Measurements from ENCODE around the gene SCCPDH.
A peak's percentile ranks its signal among the peaks of the same experiment; 100 is the strongest.

Gene SCCPDH

DNA sequence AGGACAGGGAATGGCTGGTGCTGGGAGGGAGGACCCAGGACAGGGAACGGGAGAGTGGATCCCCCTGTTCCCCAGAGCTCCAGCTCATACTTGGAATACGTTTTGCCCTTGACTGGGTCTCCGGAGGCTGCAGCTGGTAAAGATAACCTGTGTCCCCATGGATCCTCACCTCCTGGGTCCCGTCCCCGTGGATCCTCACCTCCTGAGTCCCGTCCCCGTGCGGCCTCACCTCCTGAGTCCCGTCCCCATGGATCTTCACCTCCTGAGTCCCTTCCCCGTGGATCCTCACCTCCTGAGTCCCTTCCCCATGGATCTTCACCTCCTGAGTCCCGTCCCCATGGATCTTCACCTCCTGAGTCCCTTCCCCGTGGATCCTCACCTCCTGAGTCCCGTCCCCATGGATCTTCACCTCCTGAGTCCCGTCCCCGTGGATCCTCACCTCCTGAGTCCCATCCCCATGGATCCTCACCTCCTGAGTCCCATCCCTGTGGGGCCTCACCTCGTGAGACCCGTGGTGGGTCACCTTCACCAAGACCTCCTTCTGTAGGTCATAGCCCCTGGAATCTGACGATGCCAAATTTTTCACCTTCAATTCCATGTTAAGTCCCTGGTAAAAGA is 61.4 kb downstream of the SCCPDH start:
- peak in 1 of 4 experiments; percentile 35 for DNase-seq

DNA sequence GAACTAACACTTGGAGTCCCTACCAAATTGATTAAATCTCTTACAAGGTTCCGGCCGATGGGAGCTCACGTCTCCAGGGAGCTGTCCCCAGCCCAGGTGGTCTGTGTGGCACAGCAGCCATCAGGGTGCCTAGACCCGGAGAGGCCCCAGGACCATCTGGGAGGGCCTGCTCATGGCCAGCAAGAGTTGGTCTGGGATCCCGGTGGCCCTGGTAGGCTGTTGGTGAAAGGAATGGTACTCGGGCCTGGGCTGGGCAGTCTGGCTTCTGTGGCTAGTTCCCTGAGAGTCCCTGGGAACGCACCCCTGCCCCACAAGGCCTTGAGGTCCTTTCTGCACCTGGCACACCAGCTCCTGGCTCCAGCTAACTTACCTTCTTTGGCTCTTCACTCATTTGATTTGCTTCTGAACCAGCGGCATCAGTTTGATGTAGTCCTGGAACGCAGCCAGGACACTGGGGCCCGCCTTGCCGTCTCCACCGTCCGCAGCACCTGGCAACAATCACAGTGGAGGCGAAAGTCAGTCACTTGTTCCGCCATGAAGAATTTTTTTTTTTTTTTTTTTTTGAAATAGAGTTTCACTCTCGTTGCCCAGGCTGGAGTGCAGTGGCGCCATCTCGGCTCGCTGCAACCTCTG is 62.5 kb downstream of the SCCPDH start:
- DNase-seq, result no peak

DNA sequence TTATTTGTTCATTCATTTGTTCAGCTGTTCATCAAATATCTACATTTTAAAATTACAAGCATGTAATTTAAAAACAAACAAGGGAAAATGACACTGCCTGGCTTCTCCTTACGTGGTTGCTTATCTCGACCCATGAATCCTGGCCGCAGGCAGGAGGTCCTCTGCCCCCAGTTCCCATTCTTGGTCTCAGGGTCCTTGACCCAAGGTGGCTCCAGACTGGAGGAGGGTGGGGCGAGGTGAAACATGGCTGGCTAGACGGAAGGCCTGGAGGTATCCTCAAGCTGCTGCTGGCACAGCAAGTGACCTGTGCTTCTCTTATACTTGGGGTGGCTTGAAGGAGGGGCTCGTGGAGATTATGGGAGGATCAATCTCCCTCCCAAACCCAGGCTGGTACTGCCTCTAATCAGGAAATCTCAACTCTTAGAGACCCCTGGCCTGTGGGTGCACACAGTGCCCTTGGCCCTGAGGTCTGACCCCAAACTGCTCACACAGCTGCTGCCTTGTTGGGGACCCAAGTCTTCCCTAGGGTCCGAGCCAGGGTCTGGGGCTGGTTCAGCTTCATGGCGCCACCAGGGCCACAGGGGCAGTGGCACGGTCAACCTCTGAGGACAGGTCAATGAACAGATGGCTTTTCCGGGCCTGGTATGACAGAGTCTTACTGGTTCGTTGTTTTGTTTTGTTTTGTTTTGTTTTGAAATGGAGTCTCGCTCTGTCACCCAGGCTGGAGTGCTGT is 63.7 kb downstream of the SCCPDH start:
- no peak for DNase-seq

DNA sequence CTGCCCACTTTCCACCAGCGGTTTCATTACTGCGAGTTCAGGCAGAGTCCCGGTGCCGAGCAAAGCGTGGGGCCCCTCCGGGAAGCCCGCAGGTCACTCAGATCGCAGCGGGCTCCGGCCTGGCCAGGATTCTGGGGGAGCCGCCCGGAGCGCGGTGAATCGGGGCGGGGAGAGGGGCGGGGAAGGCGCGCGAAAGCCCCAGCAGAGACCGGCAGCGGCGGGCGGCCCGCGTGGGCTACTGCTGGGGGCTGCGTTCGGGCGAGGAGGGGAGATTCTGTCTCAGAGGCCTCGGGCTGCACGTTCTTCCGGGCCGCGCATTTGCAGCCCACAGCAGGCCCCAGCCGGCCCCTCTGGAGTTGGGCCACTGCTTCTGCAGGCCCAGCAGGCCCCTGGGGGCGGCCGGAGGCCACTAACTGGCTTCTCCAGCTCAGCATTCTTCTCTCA is 64.7 kb downstream of the SCCPDH start:
- peak in 2 of 4 experiments; percentile 8 to 20 for DNase-seq

DNA sequence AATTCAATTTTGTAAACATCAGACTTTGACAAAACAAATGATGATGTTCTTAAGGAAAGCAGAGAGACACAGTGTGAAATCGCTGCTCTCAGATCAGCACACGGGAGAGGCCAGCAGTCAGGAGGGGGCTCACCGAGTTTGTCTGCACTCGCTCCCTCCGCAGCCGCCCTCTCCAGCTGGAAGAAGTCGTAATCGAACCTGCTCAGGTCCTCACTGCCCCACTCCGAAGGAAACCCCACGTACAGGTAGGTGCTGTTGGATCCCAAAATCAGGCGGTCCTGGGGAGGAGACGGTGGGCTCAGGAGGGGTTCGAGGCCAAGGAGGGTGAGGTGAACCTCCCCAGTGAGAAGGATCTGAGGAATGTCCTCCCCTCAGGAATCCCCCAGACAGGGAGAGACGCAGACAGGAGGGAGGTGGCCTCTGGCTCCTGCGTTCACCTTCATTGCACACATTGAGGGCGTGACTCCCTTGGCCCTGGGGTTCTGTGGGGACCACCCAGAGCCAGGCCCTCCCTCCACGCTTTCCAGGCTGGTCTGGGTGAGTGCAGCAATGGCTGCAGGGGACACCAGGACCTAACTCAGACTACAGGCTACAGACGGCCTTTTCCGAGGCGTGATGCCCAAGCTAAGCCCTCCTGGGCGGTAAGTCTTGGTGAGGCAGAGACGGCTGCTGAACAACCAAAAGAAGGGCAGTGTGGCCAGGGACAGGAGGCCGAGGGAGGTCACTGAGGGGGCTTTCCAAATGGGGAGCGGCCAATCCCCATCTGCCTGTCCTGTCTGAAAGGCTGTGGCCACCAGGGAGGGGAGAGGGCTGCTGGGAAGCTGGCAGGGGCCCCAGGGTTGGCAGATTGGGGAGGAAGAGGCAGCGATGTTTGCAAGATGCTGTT is 65.5 kb downstream of the SCCPDH start:
- DNase-seq, result no peak

DNA sequence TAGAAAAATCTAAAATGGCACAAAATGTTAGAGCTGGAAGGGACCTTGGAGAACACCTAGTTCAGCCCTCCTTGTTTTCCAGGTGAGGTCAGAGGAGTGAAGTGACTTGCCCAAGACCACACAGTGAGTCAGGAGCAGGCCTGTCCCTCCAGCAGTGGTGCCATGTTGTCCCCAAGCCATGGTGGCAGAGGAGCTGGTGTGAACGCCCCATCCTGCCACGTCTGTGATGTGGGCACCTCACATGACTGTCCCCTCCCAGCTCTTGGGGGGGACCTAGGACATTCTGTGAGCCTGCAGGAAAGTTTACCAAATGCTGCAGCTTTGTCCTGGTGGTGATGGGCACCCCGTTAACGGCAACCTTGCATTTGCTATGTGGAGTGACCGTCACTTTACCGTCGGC is 66.2 kb downstream of the SCCPDH start:
- no peak for DNase-seq

DNA sequence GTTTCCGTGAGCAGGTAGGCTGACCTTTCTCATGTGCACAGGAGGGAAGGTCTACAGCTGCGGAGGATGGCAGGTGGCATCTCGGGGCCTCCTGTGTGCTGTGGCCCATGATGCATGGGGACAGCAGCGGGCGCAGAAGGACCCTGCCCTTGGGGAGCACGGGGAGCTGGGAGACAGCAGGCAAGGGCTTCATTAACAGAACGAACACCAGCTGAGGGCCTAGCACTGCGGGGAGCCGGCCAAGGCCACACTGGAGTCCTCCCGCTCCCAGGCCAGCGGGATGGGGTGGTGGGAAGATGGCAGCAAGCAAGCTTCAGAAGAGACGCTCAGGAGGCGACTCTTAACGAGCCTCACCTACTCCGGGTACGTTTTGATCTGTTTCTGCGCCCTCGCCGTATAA is 66.6 kb downstream of the SCCPDH start:
- DNase-seq, result no peak

DNA sequence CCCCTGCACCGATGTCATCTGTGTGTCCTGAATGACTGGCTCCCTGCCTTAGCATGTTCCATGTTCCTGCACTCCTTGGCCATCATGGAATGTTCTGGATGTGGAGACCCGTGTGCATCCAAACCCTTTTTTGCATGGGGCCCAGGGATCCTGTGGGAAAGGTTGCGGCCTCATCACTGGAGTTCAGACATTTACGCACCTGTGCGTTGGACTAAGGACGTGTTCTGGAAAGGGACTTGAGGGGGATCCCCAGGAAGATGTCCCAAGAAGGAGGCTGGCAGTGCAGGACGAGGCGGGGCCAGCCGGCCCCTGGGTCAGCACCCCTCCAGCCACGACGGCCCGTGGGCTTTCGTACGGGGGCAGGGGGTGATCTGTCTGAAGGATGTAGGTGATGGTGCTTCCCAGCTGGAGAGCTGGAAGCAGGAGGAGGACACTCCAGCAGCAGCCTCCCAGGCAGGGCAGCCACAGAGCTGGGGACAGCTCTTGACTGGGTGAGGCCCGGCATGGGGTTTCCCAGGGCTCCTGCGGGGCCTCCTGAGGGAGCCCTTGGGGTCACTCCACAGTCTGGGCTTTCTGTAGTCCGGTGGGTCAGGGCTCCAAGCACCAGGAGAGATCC is 67.2 kb downstream of the SCCPDH start:
- DNase-seq, result no peak

DNA sequence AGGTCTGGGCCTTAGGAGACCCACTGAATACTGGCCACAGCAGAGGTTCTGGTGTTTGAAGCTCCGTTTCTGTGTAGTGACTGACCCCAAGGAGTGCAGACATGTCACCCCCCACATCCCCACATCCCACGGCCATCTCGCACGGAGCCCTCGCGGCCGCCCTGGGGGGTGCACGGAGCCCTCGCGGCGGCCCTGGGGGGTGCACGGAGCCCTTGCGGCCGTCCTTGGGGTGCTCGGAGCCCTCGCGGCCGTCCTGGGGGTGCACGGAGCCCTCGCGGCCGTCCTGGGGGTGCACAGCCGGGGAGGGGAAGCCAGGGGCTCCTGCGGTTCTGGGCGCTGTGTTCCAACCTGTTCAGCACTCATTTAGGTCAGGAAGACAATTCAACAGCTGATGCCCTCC is 68.4 kb downstream of the SCCPDH start:
- DNase-seq, result no peak

DNA sequence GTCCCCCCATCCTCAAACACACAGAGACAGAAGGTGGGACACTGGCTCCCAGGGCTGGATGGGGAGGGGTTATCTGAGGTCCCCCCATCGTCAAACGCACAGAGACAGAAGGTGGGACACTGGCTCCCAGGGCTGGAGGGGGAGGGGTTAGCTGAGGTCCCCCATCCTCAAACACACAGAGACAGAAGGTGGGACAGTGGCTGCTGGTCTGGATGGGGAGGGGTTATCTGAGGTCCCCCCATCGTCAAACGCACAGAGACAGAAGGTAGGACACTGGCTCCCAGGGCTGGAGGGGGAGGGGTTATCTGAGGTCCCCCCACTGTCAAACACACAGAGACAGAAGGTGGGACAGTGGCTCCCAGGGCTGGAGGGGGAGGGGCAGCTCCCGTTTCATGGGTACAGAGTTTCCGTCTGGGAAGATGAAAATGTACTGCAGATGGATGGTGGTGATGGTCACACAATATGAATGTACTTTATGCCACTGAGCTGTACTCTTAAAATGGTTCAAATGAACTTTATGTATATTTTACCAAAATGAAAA is 69.2 kb downstream of the SCCPDH start:
- no peak for DNase-seq

DNA sequence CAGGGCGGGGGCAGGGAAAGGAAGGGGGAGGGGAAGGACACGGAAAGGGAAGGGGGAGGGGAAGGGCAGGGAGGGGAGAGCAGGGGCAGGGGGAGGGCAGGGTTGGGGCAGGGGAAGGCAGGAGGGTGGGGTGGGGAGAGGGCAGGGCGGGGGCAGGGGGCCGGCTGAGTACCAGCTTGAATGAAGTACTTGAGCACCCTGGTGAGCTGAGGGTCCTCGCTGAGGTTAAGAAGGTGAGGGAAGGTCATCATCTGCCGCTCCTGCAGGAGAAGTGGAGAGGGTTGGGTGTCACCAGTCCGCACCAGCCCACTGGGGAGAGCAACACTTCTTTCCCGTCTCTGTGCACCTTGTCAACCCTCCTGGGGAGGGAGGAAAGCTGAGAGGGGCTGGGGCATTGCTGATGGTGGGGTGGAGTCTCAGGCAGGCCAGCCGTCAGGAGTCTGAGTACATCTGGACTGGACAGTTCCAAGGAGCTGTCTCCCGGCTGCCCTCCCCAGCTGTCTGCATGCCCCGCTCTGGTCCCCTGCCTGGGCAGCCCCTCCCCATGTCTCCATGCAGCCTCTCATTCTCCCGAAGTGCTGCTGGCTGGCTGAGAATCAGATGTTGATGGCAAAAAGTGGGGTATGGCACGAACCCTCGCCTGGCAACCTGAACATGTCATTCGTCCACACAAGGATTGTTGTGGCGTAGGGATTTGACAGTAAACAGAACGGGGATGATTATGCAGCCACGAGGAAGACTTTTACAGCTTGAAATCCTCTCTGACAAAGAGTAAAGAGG is 70.0 kb downstream of the SCCPDH start:
- DNase-seq, result no peak

DNA sequence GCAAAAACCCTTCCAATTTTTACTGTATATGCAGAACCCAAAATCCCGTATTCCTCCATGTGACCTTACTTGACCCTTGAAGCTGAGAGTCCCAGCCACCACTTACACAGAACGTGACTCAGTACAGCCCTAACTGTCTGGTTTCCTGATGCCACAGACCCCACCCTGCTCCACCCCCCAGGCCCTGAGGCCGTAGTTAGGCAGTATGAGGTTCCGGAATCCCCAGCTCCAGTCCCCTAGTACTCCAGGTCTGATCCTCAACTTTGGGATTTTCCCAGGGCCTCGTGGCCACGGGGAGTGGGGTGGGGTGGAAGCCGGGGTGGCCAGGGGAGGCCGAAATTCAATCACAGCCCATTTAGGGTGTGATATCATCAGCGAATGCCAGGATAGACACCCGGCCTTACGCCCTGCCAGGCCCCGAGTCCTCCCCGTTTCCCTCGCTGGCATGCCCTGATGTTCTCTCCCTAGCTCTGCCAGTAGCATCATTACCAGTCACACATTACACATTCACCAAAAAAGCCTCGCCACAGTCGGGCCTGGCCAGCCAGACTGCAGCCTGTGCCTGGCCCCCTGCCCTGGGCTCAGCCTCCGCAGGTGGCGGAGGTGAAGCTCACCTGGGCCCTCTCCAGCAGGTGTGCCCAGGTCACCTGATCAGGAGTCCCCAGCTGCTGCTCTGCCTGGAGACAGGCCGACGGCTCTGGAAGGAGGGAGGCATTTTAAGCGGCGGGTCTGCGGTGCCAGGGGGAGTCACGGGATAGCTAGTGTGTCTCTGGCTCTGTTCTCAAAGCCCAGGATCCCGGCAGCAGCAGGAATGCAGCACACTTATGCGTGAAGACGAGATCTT is 70.8 kb downstream of the SCCPDH start:
- DNase-seq, result peak in 1 of 4 experiments; percentile 5

DNA sequence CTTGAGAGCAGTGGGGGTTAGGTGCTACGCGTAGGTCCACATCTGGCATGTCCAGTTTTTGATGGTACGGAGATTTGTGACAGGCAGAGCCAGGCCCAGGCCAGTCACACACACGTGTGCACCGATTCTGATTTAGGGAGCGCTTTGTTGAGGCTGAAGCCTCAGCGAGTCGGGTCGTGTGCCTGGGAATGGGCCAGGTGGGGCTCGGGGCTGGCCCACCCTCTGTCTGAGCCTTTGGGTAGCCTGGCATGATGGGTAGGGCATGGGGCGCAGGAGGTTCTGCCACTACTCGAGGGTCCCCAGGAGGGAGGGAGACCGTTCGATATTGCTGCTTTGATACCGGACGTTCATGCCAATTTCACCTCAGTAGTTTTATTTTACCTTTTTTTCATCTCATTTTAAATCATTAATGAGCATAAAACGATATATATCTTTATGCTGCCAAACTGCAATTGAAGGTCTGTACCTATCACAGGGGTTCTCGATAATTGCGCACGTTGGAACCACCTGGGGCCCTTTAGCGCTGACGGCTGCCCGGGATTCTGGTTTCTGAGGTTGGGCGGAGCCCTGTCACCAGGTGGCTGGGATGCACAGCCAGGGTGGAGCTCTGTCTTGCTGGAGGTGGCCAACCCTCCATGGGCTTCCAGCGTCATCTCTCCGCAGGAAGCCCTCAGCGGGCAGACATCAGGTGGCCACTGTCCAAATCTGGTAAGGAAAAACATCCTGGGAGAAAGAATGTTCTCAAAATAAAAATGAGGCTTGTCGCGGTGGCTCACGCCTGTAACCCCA is 71.9 kb downstream of the SCCPDH start:
- DNase-seq, result no peak

DNA sequence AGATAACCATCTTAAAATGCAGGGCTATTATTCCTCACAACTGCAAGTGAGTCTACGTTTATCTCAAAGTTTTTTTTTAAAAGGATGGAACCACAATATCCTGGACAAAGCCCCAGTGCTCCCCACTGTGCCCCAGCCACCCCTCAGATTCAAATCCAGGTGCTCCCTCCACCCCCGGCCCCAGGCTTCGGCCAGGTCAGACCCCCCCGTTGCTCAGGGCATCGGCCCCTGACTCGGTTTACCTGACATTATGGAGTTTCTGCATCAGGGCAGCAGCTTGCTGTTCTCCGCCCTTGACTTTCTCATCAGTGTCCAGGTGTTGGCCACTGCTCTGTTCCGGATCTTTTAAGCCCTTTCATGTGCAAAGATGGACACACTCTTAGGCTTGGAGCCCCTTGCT is 72.9 kb downstream of the SCCPDH start:
- no peak for DNase-seq

DNA sequence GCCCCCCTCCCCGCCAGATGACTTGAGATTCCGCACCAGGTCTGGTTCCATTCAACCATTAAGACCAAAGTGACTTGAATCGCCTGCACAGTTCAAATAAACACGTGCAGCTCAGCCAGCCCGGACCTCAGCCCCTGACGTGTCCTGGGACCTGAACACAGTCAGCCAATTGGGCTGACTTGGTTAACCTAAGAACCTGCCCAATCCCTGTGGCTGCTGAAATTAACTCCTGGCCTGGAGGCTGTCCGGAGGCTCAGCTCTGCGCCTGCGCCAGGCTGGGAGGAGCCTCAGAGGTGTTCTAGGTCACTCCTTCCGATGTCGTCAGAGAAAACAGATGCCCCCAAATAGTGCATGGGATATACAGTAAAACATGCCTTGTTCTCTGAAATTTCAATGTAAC is 73.4 kb downstream of the SCCPDH start:
- no peak for DNase-seq

DNA sequence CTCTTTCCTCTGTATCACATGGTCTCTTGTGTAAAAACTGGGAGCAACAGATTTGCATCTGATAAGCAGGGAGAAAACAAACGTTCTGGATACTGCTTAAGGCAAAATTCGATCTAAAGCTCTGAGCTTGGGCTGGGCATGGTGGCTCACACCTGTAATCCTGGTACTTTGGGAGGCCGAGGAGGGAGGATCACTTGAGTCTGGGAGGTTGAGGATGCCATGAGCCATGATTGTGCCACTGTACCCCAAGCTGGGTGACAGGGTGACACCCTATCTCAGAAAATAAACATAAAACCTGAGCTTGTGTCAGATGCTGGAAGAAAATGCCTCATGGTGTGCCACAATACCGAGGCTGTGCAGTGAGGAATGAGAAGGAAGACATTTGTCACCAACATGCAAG is 73.9 kb downstream of the SCCPDH start:
- no peak for DNase-seq

DNA sequence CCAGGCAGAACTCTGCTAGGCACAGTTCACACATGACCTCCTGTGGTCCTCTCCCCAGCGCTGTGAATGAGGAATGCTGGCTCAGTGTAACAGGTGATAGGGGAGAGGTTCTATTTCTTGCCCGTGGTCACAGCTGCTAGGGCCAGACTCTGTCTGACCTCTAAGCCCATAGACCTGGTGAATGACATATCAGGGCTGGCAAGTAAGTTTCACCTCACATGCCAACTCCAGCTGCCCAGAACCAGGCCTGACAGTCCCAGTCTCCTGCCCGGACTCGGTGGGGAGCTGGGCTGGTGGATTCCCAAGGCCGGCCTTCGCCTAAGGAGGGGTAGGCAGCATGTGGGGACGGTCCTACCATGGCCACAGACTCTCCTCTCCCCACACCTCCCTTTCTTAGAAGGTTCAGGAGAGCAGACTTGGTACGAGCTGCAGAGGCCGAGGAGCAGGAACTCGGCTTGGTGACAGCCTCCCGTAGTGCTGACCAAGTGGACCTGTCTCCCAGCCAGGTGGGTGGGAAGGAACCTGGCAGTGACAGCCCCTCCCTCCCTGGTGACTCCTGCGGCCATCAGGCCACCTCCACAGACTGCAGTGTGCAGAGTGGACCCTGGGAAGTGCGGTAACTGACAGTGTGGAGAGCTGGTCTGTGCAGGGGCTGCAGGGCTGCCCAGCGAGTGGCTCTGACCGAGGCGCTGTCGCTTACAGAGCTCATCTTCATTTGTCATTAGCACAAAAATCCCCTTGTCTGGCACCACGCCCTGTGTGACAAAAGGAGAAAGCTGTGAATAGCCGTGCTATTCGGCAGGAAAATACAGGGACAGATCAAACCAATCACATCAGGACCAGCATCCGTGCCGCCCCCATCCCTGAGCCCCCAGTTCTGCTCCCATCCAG is 74.6 kb downstream of the SCCPDH start:
- DNase-seq, result no peak

DNA sequence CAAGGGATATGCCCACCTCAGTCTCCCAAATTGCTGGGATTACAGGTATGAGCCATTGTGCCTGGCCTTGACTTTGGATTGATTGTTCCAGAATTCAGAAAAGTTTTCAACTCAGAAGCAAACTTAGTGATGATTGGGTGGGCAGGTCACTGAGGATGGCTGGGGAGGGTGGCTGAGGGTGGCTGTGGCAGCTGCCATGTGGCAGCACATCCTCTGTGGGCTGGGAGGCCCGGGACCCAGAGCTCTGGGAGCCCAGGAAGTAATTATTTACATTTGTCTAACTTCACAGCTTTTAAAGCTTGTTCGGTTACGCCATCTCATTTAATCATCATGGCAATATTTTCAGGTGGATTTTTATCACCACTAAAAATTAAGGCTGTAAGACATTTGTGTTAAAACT is 76.1 kb downstream of the SCCPDH start:
- DNase-seq, result no peak

DNA sequence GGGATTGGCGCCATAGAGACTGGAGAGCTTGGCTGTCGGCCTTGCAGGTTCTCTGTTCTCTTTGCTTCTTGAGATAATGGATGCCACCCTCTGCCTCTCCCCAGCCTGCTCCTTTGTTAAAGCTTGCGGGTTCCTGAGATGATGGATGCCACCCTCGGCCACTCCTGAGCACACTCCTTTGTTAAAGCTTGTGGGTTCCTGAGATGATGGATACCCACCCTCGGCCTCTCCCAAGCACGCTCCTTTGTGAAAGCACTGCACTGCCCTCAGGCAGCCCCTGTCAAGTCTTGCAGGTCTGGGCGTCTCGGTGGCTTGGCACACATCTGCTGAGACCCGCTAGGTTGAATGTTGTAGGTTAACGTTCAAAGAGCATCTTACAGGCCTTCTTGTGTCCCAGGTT is 76.5 kb downstream of the SCCPDH start:
- DNase-seq, result no peak

All from suppressor macrophage (primary cell).